Dendritic cell treated with granulocyte-macrophage colony-stimulating factor and Interleukin-4, amounts not matched to agents 40 ng/mL and 50 ng/mL, for 4 days (primary cell): ENCODE results near the gene CNTROB.

Experiments
- H3K27ac Mint-ChIP-seq: one replicate; pipeline ENCODE4 v1.8.0; 2022; ENCODE audit warnings: mild to moderate bottlenecking, mixed read lengths
- H3K27me3 Mint-ChIP-seq: one replicate; pipeline ENCODE4 v1.8.0; 2022; ENCODE audit warnings: mild to moderate bottlenecking, mixed read lengths
- H3K36me3 Mint-ChIP-seq: one replicate; pipeline ENCODE4 v1.8.0; 2022; ENCODE audit warnings: low read depth, mixed read lengths
- H3K4me1 Mint-ChIP-seq: one replicate; pipeline ENCODE4 v1.8.0; 2022; ENCODE audit warnings: low read depth, mixed read lengths
- H3K4me3 Mint-ChIP-seq: one replicate; pipeline ENCODE4 v1.8.0; 2022; ENCODE audit warnings: mild to moderate bottlenecking, moderate library complexity, mixed read lengths
- H3K9me3 Mint-ChIP-seq: one replicate; pipeline ENCODE4 v1.8.0; 2022; ENCODE audit warnings: mixed read lengths
- intact Hi-C: fragments of 100-400 bp; cut with micrococcal nuclease; formaldehyde crosslinking; loops from one replicate; pipeline ENCODE4 v1.15.0; 2022

Gene CNTROB

GRCh38 chr17:7931709-7932482 is at the start of gene CNTROB, which contains the start of gene TRAPPC1:
Gene CNTROB (plus strand): TSS chr17:7932206. CDS start chr17:7933080, 874 bp downstream.
Gene TRAPPC1 (minus strand): TSS chr17:7931946. CDS start chr17:7931829, 117 bp downstream.
- no peaks in the 10 kb centered on the region for H3K9me3 Mint-ChIP-seq
- intact Hi-C loops, result loop anchor here (5.0 kb wide), 1 partner anchor 45 kb away; the partner anchor contains the start of gene CHD3
- peaks cover 59% of the 10 kb centered on the region for H3K4me1 Mint-ChIP-seq
- H3K36me3 Mint-ChIP-seq, result peaks cover 72% of the 10 kb centered on the region
- no peaks in the 10 kb centered on the region for H3K27me3 Mint-ChIP-seq
- H3K4me3 Mint-ChIP-seq, result peak within 1 kb of the TSS; percentile 91
- H3K27ac Mint-ChIP-seq, result peak within 1 kb of the TSS; percentile 91

GRCh38 chr17:7882629-7883028 is 49.4 kb upstream of the CNTROB start:
- intact Hi-C loops, result no loop called here
- Mint-ChIP-seq H3K4me1 (no peaks in the 10 kb centered on the region), H3K9me3 (no peaks in the 10 kb centered on the region), H3K27ac (no peak overlapping the region), H3K27me3 (no peaks in the 10 kb centered on the region), H3K36me3 (peaks cover 6% of the 10 kb centered on the region), H3K4me3 (no peak overlapping the region)

GRCh38 chr17:7883781-7884386 is 48.1 kb upstream of the CNTROB start:
- intact Hi-C loops, result no loop called here
- Mint-ChIP-seq H3K9me3 (no peaks in the 10 kb centered on the region), H3K27ac (peak overlapping the region; percentile 60), H3K27me3 (no peaks in the 10 kb centered on the region), H3K4me1 (no peaks in the 10 kb centered on the region), H3K4me3 (peak overlapping the region; percentile 39), H3K36me3 (peaks cover 6% of the 10 kb centered on the region)

- intact Hi-C loops, result loop anchor here (5.0 kb wide), 1 partner anchor 48 kb away; the partner anchor contains the start of genes CNTROB and TRAPPC1
- Mint-ChIP-seq H3K4me1 (no peaks in the 10 kb centered on the region), H3K4me3 (peak overlapping the region; percentile 75), H3K9me3 (no peaks in the 10 kb centered on the region), H3K27me3 (no peaks in the 10 kb centered on the region), H3K27ac (peak overlapping the region; percentile 60), H3K36me3 (peaks cover 10% of the 10 kb centered on the region)
Observed at GRCh38 chr17:7884581-7885366, 47.2 kb upstream of the CNTROB start.

- Mint-ChIP-seq H3K27me3 (no peaks in the 10 kb centered on the region), H3K27ac (no peak overlapping the region), H3K9me3 (no peaks in the 10 kb centered on the region), H3K4me3 (no peak overlapping the region), H3K36me3 (peaks cover 18% of the 10 kb centered on the region), H3K4me1 (no peaks in the 10 kb centered on the region)
- intact Hi-C loops, result loop anchor here (5.0 kb wide), 1 partner anchor 47 kb away; the partner anchor contains the start of genes CNTROB and TRAPPC1
Observed at GRCh38 chr17:7885367-7886226, 46.4 kb upstream of the CNTROB start.

GRCh38 chr17:7886227-7887037 is 45.6 kb upstream of the CNTROB start:
- Mint-ChIP-seq H3K36me3 (peaks cover 27% of the 10 kb centered on the region), H3K4me3 (no peak overlapping the region), H3K9me3 (no peaks in the 10 kb centered on the region), H3K27ac (no peak overlapping the region), H3K27me3 (no peaks in the 10 kb centered on the region), H3K4me1 (no peaks in the 10 kb centered on the region)
- intact Hi-C loops, result loop anchor here (5.0 kb wide), 1 partner anchor 46 kb away; the partner anchor contains the start of genes CNTROB and TRAPPC1

GRCh38 chr17:7887038-7887481 is 44.9 kb upstream of the CNTROB start:
- Mint-ChIP-seq H3K27me3 (no peaks in the 10 kb centered on the region), H3K4me1 (peaks cover 3% of the 10 kb centered on the region), H3K9me3 (no peaks in the 10 kb centered on the region), H3K27ac (no peak overlapping the region), H3K36me3 (peaks cover 33% of the 10 kb centered on the region), H3K4me3 (no peak overlapping the region)
- intact Hi-C loops, result loop anchor here (5.0 kb wide), 1 partner anchor 45 kb away; the partner anchor contains the start of genes CNTROB and TRAPPC1

- Mint-ChIP-seq H3K27ac (no peak overlapping the region), H3K27me3 (no peaks in the 10 kb centered on the region), H3K36me3 (peaks cover 39% of the 10 kb centered on the region), H3K4me3 (no peak overlapping the region), H3K4me1 (peaks cover 5% of the 10 kb centered on the region), H3K9me3 (no peaks in the 10 kb centered on the region)
- intact Hi-C loops, result loop anchor here (2.0 to 5.0 kb wide), 2 partner anchors 25 to 45 kb away; partner anchors contain the start of genes CNTROB and TRAPPC1
Observed at GRCh38 chr17:7887482-7888183, 44.4 kb upstream of the CNTROB start.

GRCh38 chr17:7888184-7888920 is 43.7 kb upstream of the CNTROB start, which contains the start of gene CHD3:
Gene CHD3 (plus strand): TSS chr17:7888789. CDS start chr17:7889001, 212 bp downstream.
- H3K36me3 Mint-ChIP-seq, result peaks cover 43% of the 10 kb centered on the region
- intact Hi-C loops, result loop anchor here (2.0 to 5.0 kb wide), 2 partner anchors 26 to 44 kb away; partner anchors contain the start of genes CNTROB and TRAPPC1
- peaks cover 5% of the 10 kb centered on the region for H3K4me1 Mint-ChIP-seq
- no peak within 1 kb of the TSS for H3K4me3 Mint-ChIP-seq
- no peak within 1 kb of the TSS for H3K27ac Mint-ChIP-seq
- H3K27me3 Mint-ChIP-seq, result no peaks in the 10 kb centered on the region
- H3K9me3 Mint-ChIP-seq, result no peaks in the 10 kb centered on the region

GRCh38 chr17:7889166-7889955 is 42.6 kb upstream of the CNTROB start:
- Mint-ChIP-seq H3K27me3 (no peaks in the 10 kb centered on the region), H3K36me3 (peaks cover 53% of the 10 kb centered on the region), H3K4me1 (peaks cover 6% of the 10 kb centered on the region), H3K4me3 (no peak overlapping the region), H3K9me3 (no peaks in the 10 kb centered on the region), H3K27ac (no peak overlapping the region)
- intact Hi-C loops, result loop anchor here (2.0 to 5.0 kb wide), 2 partner anchors 27 to 43 kb away; partner anchors contain the start of genes CNTROB and TRAPPC1
